ENCODE measurements around the gene ABI3BP. TPM values are rescaled to one million over a fixed set of nuclear protein-coding genes. Genes with fewer than 3 reads are reported as not detected.

The ABI3BP gene
- total and polyA plus RNA-seq, 4 donors = 1.9 to 4.2 (median 2.4) TPM

DNA sequence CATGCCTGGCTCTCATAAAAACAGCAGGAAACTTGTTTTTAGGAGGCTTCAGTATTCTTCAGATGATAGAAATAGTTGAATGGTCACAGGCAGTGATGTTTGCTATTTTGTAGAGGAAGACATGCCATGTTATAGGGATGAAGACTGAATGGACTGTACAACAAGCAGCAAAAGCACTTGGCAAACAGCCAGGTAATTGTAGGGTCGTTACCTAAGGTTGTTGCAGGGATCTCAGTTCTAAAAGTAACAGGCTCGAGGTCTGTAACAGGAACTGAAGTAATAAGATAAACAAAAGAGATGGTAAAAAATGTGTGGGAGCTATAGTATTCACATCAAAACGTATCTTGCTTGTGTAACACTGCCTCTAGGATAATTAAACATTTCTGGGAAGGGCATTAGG, 167.6 kb downstream of the ABI3BP start:
- H3K36me3 ChIP-seq (ENCODE audit: control insufficient read depth in 4 of 4, insufficient read depth in 3 of 4, low read depth in 1 of 4, low read length in 3 of 4) = no peaks in the 10 kb centered on the region
- no peak overlapping the region for H3K9ac ChIP-seq (ENCODE audit: low read depth in 1 of 2, low read length in 2 of 2)
- H3K9me3 ChIP-seq (ENCODE audit: control insufficient read depth in 4 of 4, low read length in 3 of 4) = peaks cover 0 to 2% (median 0%) of the 10 kb centered on the region in 4 donors
- no peaks in the 10 kb centered on the region for H3K4me1 ChIP-seq (ENCODE audit: control insufficient read depth in 4 of 4, insufficient read depth in 4 of 4, low read length in 3 of 4)
- 66% methylated on average over 3 of the region's 3 CpGs for WGBS
- TF ChIP-seq, protein P1, sequence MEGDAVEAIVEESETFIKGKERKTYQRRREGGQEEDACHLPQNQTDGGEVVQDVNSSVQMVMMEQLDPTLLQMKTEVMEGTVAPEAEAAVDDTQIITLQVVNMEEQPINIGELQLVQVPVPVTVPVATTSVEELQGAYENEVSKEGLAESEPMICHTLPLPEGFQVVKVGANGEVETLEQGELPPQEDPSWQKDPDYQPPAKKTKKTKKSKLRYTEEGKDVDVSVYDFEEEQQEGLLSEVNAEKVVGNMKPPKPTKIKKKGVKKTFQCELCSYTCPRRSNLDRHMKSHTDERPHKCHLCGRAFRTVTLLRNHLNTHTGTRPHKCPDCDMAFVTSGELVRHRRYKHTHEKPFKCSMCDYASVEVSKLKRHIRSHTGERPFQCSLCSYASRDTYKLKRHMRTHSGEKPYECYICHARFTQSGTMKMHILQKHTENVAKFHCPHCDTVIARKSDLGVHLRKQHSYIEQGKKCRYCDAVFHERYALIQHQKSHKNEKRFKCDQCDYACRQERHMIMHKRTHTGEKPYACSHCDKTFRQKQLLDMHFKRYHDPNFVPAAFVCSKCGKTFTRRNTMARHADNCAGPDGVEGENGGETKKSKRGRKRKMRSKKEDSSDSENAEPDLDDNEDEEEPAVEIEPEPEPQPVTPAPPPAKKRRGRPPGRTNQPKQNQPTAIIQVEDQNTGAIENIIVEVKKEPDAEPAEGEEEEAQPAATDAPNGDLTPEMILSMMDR (IDR thresholded peaks at IDR 0.05; ENCODE audit: low read depth, low read length, missing input control) = no peak
- TF ChIP-seq YY1 (IDR thresholded peaks at IDR 0.05) (no peak), HNF4G (IDR thresholded peaks at IDR 0.05) (no peak), RAD21 (IDR thresholded peaks at IDR 0.05) (no peak), SP1 (IDR thresholded peaks at IDR 0.05) (no peak), FOXA2 (IDR thresholded peaks at IDR 0.05) (no peak), EGR1 (IDR thresholded peaks at IDR 0.05; ENCODE audit: low read depth in 2 of 2) (no peak), TAF1 (conservative IDR thresholded peaks at IDR 0.05) (no peak)
- TF ChIP-seq, protein P2, sequence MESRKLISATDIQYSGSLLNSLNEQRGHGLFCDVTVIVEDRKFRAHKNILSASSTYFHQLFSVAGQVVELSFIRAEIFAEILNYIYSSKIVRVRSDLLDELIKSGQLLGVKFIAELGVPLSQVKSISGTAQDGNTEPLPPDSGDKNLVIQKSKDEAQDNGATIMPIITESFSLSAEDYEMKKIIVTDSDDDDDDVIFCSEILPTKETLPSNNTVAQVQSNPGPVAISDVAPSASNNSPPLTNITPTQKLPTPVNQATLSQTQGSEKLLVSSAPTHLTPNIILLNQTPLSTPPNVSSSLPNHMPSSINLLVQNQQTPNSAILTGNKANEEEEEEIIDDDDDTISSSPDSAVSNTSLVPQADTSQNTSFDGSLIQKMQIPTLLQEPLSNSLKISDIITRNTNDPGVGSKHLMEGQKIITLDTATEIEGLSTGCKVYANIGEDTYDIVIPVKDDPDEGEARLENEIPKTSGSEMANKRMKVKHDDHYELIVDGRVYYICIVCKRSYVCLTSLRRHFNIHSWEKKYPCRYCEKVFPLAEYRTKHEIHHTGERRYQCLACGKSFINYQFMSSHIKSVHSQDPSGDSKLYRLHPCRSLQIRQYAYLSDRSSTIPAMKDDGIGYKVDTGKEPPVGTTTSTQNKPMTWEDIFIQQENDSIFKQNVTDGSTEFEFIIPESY (IDR thresholded peaks at IDR 0.05) = no peak
- TF ChIP-seq, protein P3, sequence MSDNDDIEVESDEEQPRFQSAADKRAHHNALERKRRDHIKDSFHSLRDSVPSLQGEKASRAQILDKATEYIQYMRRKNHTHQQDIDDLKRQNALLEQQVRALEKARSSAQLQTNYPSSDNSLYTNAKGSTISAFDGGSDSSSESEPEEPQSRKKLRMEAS (IDR thresholded peaks at IDR 0.05) = no peak
- no peak for DNase-seq (ENCODE audit: low spot score)
- peaks cover 0 to 3% (median 0%) of the 10 kb centered on the region in 4 donors for H3K27me3 ChIP-seq (ENCODE audit: control insufficient read depth in 4 of 4, insufficient read depth in 4 of 4, low read length in 3 of 4)
- H3K4me3 ChIP-seq (ENCODE audit: low read depth in 1 of 3, low read length in 3 of 3) = no peak overlapping the region
- H3K27ac ChIP-seq (ENCODE audit: low read depth in 1 of 2, low read length in 2 of 2) = no peak overlapping the region

DNA sequence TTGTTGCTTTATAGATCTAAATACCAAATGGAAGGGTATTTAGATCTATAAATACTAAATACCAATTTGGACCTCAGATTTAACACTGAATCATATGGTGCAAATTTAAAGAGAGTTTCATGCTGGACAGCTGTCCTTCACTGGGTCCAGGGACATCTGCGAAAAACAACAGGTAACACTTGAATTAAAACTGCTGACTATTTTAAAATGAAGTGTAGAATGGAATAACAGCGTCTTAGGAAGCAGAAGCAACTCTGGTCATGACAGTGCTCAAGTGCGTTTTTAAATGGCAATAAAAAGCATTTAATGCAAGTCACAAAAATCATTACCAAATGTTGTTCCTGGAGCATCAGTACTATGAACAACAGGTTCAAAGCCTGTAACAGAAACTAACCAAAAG, 177.6 kb downstream of the ABI3BP start:
- 92% methylated on average over 3 of the region's 3 CpGs for WGBS
- no peak for DNase-seq (ENCODE audit: low spot score)
- TF ChIP-seq, protein P4, sequence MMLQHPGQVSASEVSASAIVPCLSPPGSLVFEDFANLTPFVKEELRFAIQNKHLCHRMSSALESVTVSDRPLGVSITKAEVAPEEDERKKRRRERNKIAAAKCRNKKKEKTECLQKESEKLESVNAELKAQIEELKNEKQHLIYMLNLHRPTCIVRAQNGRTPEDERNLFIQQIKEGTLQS (IDR thresholded peaks at IDR 0.05) = no peak
- TF ChIP-seq, protein P1 (IDR thresholded peaks at IDR 0.05; ENCODE audit: low read depth, low read length, missing input control) = no peak
- TF ChIP-seq FOXA2 (IDR thresholded peaks at IDR 0.05) = no peak

DNA sequence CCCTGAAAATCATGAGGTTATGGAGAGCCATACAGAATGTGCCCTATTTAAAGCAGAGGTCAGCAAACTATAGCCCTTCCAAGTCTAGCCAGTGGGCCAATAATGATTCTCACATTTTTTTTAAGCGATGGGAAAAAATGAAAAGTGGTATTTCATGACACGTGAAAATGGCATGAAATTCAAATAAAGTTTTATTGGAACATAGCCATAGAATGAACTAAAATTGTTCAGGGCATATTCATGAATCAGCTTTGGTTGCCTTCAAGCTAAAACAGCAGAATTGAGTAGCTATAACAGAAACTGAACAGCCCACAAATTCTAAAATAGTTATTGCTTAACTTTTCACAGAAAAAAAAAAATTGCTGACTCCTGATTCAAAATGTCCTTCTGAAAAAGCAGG, 179.4 kb downstream of the ABI3BP start:
- Histone ChIP-seq H3K9ac (ENCODE audit: low read depth in 1 of 2, low read length in 2 of 2) (no peak overlapping the region), H3K36me3 (ENCODE audit: control insufficient read depth in 4 of 4, insufficient read depth in 3 of 4, low read depth in 1 of 4, low read length in 3 of 4) (no peaks in the 10 kb centered on the region), H3K9me3 (ENCODE audit: control insufficient read depth in 4 of 4, low read length in 3 of 4) (no peaks in the 10 kb centered on the region), H3K4me1 (ENCODE audit: control insufficient read depth in 4 of 4, insufficient read depth in 4 of 4, low read length in 3 of 4) (no peaks in the 10 kb centered on the region), H3K4me3 (ENCODE audit: low read depth in 1 of 3, low read length in 3 of 3) (no peak overlapping the region), H3K27me3 (ENCODE audit: control insufficient read depth in 4 of 4, insufficient read depth in 4 of 4, low read length in 3 of 4) (no peaks in the 10 kb centered on the region), H3K27ac (ENCODE audit: low read depth in 1 of 2, low read length in 2 of 2) (no peak overlapping the region)
- 89% methylated on average over 2 of the region's 2 CpGs for WGBS
- DNase-seq (ENCODE audit: low spot score) = no peak
- TF ChIP-seq JUND (IDR thresholded peaks at IDR 0.05) (no peak), RAD21 (IDR thresholded peaks at IDR 0.05) (no peak), RXRA (IDR thresholded peaks at IDR 0.05) (no peak), YY1 (IDR thresholded peaks at IDR 0.05) (no peak), FOXA2 (IDR thresholded peaks at IDR 0.05) (no peak), EGR1 (IDR thresholded peaks at IDR 0.05; ENCODE audit: low read depth in 2 of 2) (no peak), SP1 (IDR thresholded peaks at IDR 0.05) (no peak)
- TF ChIP-seq, protein P2 (IDR thresholded peaks at IDR 0.05) = no peak
- TF ChIP-seq, protein P5, sequence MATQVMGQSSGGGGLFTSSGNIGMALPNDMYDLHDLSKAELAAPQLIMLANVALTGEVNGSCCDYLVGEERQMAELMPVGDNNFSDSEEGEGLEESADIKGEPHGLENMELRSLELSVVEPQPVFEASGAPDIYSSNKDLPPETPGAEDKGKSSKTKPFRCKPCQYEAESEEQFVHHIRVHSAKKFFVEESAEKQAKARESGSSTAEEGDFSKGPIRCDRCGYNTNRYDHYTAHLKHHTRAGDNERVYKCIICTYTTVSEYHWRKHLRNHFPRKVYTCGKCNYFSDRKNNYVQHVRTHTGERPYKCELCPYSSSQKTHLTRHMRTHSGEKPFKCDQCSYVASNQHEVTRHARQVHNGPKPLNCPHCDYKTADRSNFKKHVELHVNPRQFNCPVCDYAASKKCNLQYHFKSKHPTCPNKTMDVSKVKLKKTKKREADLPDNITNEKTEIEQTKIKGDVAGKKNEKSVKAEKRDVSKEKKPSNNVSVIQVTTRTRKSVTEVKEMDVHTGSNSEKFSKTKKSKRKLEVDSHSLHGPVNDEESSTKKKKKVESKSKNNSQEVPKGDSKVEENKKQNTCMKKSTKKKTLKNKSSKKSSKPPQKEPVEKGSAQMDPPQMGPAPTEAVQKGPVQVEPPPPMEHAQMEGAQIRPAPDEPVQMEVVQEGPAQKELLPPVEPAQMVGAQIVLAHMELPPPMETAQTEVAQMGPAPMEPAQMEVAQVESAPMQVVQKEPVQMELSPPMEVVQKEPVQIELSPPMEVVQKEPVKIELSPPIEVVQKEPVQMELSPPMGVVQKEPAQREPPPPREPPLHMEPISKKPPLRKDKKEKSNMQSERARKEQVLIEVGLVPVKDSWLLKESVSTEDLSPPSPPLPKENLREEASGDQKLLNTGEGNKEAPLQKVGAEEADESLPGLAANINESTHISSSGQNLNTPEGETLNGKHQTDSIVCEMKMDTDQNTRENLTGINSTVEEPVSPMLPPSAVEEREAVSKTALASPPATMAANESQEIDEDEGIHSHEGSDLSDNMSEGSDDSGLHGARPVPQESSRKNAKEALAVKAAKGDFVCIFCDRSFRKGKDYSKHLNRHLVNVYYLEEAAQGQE (IDR thresholded peaks at IDR 0.05) = no peak
- TF ChIP-seq, protein P4 (IDR thresholded peaks at IDR 0.05) = no peak

More for the DNA sequence above, 177.6 kb downstream of the ABI3BP start:
- H3K36me3 ChIP-seq (ENCODE audit: control insufficient read depth in 4 of 4, insufficient read depth in 3 of 4, low read depth in 1 of 4, low read length in 3 of 4) = no peaks in the 10 kb centered on the region
- H3K4me3 ChIP-seq (ENCODE audit: low read depth in 1 of 3, low read length in 3 of 3) = no peak overlapping the region
- H3K9me3 ChIP-seq (ENCODE audit: control insufficient read depth in 4 of 4, low read length in 3 of 4) = no peaks in the 10 kb centered on the region
- H3K9ac ChIP-seq (ENCODE audit: low read depth in 1 of 2, low read length in 2 of 2) = no peak overlapping the region
- H3K27ac ChIP-seq (ENCODE audit: low read depth in 1 of 2, low read length in 2 of 2) = no peak overlapping the region
- no peaks in the 10 kb centered on the region for H3K27me3 ChIP-seq (ENCODE audit: control insufficient read depth in 4 of 4, insufficient read depth in 4 of 4, low read length in 3 of 4)
- no peaks in the 10 kb centered on the region for H3K4me1 ChIP-seq (ENCODE audit: control insufficient read depth in 4 of 4, insufficient read depth in 4 of 4, low read length in 3 of 4)
